KMS-11 (cell line): ENCODE measurements around the gene DYNLL2.

Experiments used
- H2AFZ ChIP-seq: fragments of 200-600 bp; sonication (generic); 2 replicates; pipeline ENCODE4 v1.6.1; 2016; ENCODE audit warnings: antibody characterized with exemption, mixed run types, low read depth
- H3K27ac ChIP-seq: fragments of 200-600 bp; sonication (generic); 2 replicates; pipeline ENCODE4 v1.6.1; 2016; ENCODE audit warnings: mild to moderate bottlenecking, mixed run types
- H3K27me3 ChIP-seq: fragments of 200-600 bp; sonication (generic); 2 replicates; pipeline ENCODE4 v1.6.1; 2017; ENCODE audit warnings: mild to moderate bottlenecking, low read depth, mixed run types, moderate library complexity; ENCODE audit not compliant: insufficient read depth
- H3K36me3 ChIP-seq: fragments of 200-600 bp; sonication (generic); 2 replicates; pipeline ENCODE4 v1.6.1; 2017; ENCODE audit warnings: mild to moderate bottlenecking, mixed run types; ENCODE audit not compliant: insufficient read depth
- H3K4me1 ChIP-seq: fragments of 200-600 bp; sonication (generic); 2 replicates; pipeline ENCODE4 v1.6.1; 2016; ENCODE audit warnings: mild to moderate bottlenecking, low read depth, mixed run types; ENCODE audit not compliant: poor library complexity, severe bottlenecking
- H3K4me2 ChIP-seq: fragments of 200-600 bp; sonication (generic); 2 replicates; pipeline ENCODE4 v1.7.0; 2016; ENCODE audit warnings: mild to moderate bottlenecking, mixed run types
- H3K4me3 ChIP-seq: fragments of 200-600 bp; sonication (generic); IDR thresholded peaks from 2 replicates; pipeline ENCODE4 v1.6.1; 2017; ENCODE audit warnings: low read depth, low read length, mixed read lengths; ENCODE audit not compliant: insufficient read depth
- H3K79me2 ChIP-seq: fragments of 200-600 bp; sonication (generic); 2 replicates; pipeline ENCODE4 v1.6.1; 2016; ENCODE audit warnings: low read depth, mixed run types; ENCODE audit not compliant: insufficient read depth
- H3K9ac ChIP-seq: fragments of 200-600 bp; sonication (generic); 2 replicates; pipeline ENCODE4 v1.6.1; 2016; ENCODE audit warnings: mild to moderate bottlenecking, mixed run types
- H4K20me1 ChIP-seq: fragments of 200-600 bp; sonication (generic); 2 replicates; pipeline ENCODE4 v1.6.1; 2016; ENCODE audit warnings: mild to moderate bottlenecking, mixed run types; ENCODE audit not compliant: insufficient read depth
- TF ChIP-seq, protein P1 (sequence below): fragments of 200-600 bp; sonication (generic); conservative IDR thresholded peaks from 2 replicates; pipeline ENCODE4 v1.6.1; 2017; ENCODE audit warnings: low read depth, mild to moderate bottlenecking, antibody characterized with exemption, low read length, moderate library complexity, mixed read lengths

The DYNLL2 gene

DNA sequence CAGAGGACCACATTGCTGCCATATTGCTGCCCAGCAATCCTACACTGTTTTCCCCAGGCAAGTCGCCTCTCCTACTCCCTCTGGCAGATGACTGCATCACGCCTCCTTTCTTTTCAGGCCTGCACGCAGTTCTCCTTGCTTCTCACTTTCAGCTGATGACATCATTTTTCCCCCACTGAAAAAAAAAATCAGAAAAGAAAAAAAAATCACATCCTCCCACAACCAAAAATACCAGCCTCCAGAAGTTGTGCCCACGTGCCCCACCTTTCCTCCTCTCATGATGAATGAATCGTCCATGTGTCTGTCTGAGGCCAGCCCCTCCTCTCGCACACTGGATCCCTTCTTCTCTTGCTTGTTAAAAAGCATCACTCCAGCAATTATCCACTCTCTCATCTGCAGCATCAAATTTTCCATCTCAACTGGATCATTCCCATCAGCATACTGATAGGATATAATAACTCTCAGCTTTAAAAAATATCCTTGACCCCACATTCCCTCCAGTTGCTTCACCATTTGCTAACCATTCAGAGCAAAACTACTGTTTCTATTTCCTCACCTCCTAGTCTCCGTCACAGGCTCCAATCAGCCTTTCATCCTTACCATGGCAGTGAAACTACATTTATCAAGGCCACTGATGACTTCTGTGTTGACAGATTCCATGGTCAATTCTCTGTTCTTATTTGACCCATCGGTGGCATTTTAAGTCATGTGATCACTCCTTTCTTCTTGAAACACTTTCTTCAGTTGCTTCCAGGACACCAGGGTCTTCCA, 30.1 kb upstream of the DYNLL2 start:
- no peaks in the 10 kb centered on the region for H3K36me3 ChIP-seq
- H3K4me1 ChIP-seq, result no peaks in the 10 kb centered on the region
- no peak overlapping the region for H3K9ac ChIP-seq
- H3K27me3 ChIP-seq, result no peaks in the 10 kb centered on the region
- TF ChIP-seq, protein P1, sequence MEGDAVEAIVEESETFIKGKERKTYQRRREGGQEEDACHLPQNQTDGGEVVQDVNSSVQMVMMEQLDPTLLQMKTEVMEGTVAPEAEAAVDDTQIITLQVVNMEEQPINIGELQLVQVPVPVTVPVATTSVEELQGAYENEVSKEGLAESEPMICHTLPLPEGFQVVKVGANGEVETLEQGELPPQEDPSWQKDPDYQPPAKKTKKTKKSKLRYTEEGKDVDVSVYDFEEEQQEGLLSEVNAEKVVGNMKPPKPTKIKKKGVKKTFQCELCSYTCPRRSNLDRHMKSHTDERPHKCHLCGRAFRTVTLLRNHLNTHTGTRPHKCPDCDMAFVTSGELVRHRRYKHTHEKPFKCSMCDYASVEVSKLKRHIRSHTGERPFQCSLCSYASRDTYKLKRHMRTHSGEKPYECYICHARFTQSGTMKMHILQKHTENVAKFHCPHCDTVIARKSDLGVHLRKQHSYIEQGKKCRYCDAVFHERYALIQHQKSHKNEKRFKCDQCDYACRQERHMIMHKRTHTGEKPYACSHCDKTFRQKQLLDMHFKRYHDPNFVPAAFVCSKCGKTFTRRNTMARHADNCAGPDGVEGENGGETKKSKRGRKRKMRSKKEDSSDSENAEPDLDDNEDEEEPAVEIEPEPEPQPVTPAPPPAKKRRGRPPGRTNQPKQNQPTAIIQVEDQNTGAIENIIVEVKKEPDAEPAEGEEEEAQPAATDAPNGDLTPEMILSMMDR, result no peak
- H3K4me2 ChIP-seq, result no peak overlapping the region
- H3K79me2 ChIP-seq, result no peaks in the 10 kb centered on the region
- H3K4me3 ChIP-seq, result no peak overlapping the region
- no peak overlapping the region for H3K27ac ChIP-seq
- H2AFZ ChIP-seq, result no peak overlapping the region
- H4K20me1 ChIP-seq, result no peaks in the 10 kb centered on the region

DNA sequence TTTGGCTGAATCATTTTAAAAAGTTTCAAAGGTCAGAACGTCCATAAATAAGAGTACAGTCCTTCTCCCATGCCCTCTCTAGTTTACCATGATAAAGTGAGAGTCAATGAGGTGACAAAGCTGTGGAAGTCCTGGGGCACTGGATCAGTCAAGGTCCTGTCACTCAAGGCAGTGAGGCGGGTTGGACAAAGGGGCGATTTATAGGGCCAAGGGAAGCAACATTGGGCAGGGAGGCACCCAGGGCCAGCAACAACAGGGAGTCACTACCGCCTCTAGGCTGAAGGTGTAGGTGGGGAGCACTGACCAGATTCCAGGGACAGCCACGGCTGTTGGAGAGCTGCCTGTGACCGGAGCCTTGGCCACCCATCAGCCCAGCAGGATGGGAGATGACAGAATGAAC, 28.6 kb upstream of the DYNLL2 start:
- Histone ChIP-seq H3K4me1 (no peaks in the 10 kb centered on the region), H3K4me3 (no peak overlapping the region), H3K27me3 (no peaks in the 10 kb centered on the region), H4K20me1 (no peaks in the 10 kb centered on the region), H3K36me3 (no peaks in the 10 kb centered on the region), H3K9ac (no peak overlapping the region), H3K27ac (no peak overlapping the region), H2AFZ (no peak overlapping the region), H3K4me2 (no peak overlapping the region), H3K79me2 (no peaks in the 10 kb centered on the region)
- TF ChIP-seq, protein P1, result no peak

DNA sequence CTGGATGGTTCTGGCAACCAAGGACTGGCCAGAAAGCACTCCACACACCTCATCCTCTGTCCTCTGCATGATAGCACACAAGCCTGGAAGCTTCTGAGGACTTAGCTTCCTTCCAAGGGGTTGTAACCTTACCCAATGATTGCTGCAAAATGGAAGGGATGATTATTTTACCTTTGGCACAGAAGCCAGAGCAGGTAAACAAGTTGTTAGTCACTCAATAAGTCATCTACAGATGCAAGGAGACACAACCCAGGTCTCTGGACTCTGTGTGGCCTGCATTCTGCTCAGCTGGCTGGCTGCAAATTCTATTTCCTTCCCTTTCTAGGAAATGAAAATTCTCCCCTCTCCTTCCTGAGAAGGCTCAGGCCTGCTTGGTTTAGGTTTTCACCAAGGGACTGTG, 26.7 kb upstream of the DYNLL2 start:
- TF ChIP-seq, protein P1, result no peak

DNA sequence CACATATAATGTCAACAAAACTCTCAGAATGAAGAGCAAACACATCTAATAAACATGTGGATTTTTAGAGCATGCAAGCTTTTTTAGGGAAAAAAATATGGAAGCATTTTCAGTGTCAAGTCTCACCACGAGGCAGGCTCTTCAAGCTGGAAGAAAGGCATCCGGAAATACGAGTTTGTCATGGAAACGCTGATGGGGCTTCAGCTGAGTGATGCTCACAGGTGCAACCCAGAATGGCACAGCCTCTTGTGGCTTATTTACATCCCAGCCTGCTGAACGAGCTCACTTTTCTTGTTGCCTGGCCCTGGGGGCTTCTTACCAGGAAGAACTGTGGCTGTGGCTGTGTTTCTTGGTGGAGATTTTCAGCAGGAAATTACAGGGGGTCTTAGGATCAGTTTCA, 24.1 kb upstream of the DYNLL2 start:
- no peaks in the 10 kb centered on the region for H3K27me3 ChIP-seq
- H3K36me3 ChIP-seq, result no peaks in the 10 kb centered on the region
- H3K79me2 ChIP-seq, result no peaks in the 10 kb centered on the region
- no peak overlapping the region for H2AFZ ChIP-seq
- no peaks in the 10 kb centered on the region for H4K20me1 ChIP-seq
- H3K9ac ChIP-seq, result no peak overlapping the region
- no peaks in the 10 kb centered on the region for H3K4me1 ChIP-seq
- TF ChIP-seq, protein P1, result no peak
- no peak overlapping the region for H3K4me3 ChIP-seq
- H3K27ac ChIP-seq, result no peak overlapping the region
- H3K4me2 ChIP-seq, result no peak overlapping the region

More for the DNA sequence above, 26.7 kb upstream of the DYNLL2 start:
- Histone ChIP-seq H3K36me3 (no peaks in the 10 kb centered on the region), H3K27me3 (no peaks in the 10 kb centered on the region), H3K27ac (no peak overlapping the region), H2AFZ (no peak overlapping the region), H4K20me1 (no peaks in the 10 kb centered on the region), H3K4me2 (no peak overlapping the region), H3K9ac (no peak overlapping the region), H3K4me3 (no peak overlapping the region), H3K4me1 (no peaks in the 10 kb centered on the region), H3K79me2 (no peaks in the 10 kb centered on the region)
